M059J (cell line): ENCODE measurements around the gene FBXO8. TPM values are rescaled to one million over a fixed set of nuclear protein-coding genes. Genes with fewer than 3 reads are reported as not detected.
"Not testable (repeated sequence)": the region's sequence is repeated elsewhere in the genome, so short reads cannot be mapped to it uniquely, and the experiment has no call there.

Experiments
- DNase-seq: peaks from one replicate; pipeline ENCODE4 v3.0.0-alpha.2; 2012; ENCODE audit warnings: low read depth
- total RNA-seq: library from RNA; depleted of rRNA; stranded (reverse); fragments of >200 nt; shearing (Covaris generic); gene quantifications from 2 replicates; pipeline ENCODE4 v1.2.3, GENCODE V29; 2014

FBXO8 gene
- total RNA-seq, 1 experiment from 2014 or later, result 29.0 TPM

DNA sequence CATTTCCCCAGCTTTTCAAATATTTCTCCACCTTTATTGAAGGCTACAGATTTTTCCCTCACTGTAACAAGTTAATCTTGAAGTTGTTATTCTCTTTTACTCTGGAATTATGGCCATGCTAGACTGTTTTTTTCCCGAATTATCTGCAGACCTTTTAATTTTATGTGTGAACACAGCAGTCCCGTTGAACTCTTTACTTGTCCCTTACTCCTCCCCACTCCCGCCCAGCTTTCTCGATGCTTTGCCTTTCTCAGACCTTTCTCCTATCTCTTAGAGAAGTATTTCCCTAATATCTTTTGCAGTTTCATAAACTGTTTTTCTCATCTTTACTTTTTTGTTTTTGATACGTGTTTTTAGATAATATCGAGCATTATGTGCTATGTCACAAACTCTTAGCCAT is 1.0 kb upstream of the FBXO8 start:
- no peak for DNase-seq

DNA sequence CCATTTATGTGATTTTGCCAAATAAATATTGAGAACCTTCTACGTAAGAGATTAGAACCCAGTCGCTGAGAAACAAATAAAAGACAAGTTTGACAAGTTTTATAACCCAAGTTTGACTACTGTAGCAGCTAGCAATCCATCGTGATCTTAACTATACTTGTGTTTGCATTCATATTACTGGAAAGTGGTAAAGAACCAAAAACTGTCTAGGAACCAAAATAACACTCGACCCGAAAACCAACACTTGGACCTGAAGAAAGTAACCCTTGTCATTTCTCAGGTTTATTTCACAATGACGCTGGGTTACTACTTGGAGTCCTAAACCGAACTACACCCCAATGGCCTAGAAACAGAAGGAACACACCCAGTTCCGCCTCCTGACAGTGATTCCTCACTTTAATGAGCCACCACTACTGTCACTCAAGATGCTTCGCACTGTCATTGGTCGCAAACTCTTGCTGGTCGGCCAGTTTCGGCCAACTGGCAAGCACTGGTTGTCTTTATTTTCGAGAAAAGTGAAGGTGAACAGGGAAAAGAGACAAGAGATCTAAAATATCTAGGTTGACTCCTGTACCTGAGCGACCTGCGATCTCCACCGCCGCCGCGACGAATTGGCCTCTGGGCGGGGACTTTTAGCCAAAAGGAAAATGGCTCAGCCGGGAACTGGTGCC is 496 bp downstream of the FBXO8 start:
- peak; percentile 94 for DNase-seq

DNA sequence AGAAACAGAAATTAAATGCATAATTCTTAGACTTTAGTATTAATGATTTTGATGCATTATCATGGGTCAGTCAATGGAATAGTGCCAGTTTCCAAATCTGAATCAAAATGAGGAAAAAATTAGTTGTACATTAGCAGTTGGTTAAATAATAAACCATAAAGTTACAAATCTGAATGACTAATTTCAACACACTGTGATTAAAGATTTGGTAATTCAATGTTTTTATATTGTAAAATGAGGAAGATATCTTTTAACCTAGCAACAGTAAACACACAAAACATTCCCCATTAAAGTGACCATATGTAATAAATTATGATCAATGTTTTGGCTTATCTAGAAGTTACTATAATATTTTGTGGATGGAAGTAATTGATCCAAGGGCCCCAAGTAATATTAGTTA is 1.6 kb downstream of the FBXO8 start:
- no peak for DNase-seq

DNA sequence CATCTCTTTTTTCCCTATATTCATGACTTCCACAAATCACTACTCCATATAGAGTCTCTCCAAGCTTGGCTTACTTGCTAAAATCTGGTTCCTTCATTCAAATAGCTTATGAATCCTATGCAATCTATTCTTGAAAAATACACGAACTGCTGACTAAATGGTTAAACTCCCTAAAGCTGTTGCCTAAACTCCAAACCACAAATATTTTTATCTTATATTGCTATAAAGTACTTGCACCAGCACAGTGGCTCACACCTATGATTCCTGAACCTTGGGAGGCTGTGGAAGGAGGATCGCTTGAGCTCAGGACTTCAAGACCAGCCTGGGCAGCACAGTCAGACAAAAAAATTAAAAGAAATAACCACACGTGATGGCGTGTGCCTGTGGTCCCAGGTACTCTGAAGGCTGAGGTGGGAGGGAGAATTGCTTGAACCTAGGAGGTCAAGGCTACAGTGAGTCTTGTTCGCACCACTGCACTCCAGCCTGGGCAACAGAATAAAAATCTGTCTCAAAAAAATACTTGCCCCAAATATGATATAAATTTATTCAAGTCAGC is 2.2 kb downstream of the FBXO8 start:
- DNase-seq, result no peak

DNA sequence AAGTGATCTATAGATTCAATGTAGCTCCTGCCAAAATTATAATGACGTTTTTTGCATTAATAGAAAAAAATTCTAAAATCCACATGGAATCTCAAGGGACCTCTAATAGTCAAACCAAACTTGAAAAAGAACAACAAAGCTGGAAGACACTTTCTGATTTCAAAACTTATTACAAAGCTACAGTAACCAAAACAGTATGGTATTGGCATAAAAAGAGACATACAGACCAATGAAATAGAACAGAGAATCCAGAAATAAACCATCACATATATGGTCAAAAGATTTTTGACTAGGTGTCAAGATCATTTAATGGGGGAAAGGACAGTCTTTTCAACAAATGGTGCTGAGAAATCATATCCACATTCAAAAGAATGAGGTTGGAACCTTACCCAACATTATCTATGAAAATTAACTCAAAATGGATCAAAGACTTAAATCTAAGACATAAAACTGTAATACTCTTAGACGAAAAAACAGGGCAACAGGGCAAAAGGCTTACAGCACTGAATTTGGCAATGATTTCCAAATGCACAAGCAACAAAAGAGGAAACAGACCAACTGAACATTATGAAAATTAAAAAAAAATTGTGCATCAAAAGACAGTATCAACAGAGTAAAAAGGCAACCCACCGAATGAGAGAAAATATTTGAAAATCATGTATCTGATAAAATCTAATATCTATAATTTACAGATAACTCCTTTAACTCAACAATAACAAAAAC is 3.9 kb downstream of the FBXO8 start:
- DNase-seq, result no peak

DNA sequence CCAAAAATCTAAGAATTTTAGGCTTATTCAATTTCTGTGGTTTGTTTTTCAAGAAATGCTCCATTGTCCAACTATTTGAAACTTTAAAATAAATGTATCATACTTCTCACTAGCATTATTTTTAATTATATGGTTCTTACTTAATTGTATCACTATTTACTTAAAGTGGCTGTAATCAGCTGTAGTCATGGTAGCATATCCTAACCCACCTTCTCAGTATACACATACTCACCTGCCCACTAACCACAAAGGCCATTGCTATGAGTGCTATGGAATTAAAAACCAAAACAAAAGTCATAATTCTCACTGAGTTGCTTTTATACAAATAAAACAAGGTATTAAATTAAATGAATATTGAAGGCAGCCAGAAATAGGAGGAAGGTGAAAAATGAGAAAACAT is 5.0 kb downstream of the FBXO8 start:
- peak; percentile 56 for DNase-seq

DNA sequence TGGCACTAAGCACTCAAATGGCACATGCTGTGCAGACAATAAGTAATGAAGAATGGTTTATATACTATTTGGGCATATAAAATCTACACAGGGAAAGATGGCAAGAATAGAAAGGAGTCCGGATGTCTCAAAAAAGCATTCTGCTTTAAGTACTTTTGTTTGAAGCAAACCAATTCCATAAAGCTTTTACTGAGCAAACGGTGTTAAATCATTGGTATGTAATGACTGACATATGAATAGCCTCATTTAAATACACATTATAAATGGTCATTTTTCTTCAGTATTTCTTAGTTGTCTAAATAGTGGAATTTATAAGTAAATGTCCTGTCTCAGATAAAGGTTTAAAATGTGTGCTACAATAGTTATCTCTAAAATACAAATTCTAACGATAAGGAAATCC is 6.0 kb downstream of the FBXO8 start:
- no peak for DNase-seq

DNA sequence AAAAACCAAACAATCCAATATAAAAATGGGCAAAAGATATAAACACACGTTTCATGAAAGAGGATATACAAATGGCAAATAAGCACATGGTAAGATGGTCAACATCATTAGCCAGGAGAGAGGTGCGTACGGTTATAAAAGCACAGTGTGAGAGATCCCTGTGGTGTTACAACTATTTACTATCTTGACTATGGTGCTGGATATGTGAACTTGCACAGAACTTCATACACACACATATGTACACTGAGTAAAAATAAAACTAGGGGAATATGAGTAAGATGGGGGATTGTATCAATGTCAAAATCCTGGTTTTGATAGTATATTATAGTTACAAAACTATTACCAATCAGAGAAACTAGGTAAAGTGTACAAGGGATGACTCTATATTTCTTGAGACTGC is 8.4 kb downstream of the FBXO8 start:
- DNase-seq, result no peak

DNA sequence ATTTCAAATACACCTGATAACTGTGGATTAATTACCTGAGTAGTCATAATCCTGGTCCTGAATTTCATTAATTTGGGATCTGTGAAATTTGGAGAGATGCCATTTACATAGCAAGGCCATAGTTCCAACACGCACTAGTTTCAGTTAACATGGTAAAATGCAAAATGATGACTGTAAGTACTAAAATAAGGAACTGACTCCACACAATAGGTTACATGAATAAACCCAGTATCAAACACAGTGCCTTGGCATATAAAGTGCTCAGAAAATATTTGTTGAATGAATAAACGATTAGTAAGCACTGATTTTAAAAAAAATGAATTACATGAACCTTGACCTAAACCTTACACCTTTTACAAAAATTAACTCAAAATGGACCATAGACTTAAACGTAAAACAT is 9.0 kb downstream of the FBXO8 start:
- no peak for DNase-seq

DNA sequence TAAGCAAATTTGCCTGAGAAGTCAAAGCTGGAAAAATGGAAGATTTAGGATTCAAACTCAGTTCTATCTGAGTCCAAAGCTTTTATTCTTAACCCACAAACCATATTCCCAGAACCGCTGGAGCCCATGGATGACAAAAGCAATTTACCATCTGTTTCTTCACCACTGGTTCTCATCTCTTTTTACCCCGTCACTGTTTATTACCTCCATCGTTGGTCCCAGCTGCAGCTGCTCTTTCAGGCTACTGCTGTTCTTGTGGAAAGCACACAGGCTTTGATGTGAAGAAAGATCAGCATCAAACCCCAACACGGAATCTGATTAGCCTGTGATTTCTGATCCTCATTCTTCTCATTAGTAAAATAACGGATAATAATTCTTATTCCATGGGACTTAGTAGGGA is 9.5 kb downstream of the FBXO8 start:
- no peak for DNase-seq

DNA sequence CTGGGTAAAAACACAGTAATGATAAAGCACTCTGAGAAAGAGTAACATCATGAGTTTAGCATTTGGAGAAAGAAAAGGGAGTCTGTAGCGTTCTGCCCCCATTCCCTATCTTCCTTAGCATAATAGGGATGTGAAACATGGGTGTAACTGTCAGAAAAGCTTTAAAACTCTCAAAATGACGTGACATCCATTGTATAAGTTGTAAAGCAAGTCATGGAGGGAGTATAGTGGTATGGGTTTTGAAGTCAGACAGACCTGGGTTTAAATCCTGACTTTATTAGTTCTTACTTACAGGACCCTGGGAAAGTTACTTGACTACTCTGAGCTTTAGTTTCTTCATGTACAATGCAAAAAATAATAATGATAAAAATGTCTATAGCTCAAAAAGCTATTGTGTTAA is 17.1 kb downstream of the FBXO8 start:
- DNase-seq, result no peak

DNA sequence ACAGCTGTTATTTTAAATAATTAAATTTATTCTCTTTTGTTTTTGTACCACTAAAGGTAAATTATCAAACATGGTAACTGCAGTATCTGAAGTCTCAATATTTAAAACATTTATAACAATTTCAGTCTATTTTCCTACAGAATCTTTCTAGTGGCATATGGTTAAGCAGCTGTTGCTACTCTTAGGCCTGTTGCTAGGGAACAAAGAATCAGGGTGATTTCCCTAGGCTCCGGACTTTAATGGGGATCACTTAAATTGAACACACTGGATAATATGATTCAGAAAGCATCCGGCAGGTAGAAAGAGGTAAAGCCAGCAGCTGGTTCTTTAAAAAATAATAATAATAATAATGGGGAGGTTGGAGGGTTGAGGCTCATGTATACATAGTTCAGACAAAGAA is 17.6 kb downstream of the FBXO8 start:
- DNase-seq, result no peak

DNA sequence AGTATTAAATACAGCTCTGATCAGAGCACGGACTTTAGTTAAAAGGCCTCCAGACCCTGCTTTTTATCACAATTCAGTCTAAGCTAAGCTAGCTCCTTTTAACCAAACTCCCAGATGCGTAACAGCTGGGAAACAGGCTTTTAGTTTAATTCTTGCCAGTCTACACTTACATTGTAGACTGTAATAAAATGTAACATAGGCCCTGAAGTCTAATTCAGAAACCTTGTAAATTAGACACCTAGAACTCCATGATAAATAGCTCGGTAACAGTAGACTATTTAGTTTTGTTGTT is 20.1 kb downstream of the FBXO8 start:
- DNase-seq, result no peak

DNA sequence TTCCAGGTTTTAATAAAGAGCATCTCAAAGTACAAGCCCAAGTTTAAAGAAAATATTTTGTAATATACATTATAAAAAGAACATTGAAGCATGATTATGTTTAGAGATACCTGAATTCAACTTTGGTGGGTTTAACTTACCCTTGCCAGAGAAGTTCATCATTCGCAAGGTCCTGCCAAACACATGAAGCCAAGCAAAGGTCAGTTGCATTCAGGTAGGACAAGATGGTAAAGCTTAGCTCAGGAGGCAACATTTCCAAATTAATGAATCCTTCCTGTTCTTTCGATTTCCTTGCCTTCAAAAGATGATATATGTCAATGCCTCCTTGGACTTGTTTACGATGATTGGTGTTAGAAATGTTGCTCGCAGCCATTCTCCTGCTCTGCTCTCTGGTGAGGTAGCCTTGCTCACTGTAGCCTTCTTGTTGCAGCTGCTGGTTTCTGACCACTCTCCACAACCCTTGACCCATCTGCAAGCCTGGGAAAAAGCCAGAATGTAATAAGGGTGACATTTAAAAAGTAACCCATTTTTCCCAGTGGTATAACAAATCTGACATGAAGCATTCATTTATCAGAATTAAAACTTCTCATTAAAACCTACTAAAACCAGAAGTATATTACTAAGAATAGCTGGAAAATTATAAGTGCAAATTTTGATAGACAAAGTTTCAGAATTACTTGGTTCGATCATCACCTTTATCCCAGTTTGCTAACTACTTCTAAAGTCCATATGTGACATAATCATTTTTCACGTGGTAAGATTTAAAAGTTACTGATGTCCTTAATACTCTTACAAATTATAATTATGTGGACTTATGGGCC is 20.6 kb downstream of the FBXO8 start:
- DNase-seq, result no peak

DNA sequence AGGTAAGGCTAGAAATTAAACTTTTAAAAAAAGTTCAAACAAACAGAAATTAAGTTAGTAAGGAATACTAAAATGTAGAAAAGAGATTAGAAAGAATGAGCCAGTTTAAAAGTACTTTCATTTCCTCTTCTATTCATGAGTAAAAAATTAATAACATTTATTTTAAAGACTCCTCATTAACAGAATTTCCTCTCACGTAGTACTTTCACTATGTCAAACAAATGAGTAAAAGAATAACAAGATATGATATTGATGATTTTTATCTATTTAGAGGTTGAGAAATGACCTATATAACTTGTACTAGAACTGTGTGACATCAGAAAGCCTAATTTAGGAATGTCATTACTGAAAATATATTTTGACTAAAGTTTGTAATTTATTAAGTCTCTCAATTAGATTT is 22.0 kb downstream of the FBXO8 start:
- DNase-seq, result not testable (repeated sequence)

DNA sequence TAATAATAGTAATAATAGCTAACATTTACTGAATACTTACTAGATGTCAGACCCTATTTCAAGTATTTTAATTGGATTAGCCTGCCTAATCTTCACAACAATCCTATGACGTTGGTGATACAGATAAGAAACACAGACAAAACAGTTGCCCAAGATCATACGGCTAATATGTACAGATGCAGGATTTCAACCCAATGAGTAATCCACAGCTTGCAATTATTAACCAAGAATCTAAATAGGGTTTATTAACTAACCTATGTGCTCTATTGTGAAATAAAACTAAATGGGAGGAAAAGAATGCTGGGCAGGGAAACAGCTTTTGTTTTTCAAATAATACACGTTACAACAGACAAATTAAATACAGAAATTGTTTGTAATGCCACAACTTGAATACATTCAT is 23.4 kb downstream of the FBXO8 start:
- DNase-seq, result no peak

DNA sequence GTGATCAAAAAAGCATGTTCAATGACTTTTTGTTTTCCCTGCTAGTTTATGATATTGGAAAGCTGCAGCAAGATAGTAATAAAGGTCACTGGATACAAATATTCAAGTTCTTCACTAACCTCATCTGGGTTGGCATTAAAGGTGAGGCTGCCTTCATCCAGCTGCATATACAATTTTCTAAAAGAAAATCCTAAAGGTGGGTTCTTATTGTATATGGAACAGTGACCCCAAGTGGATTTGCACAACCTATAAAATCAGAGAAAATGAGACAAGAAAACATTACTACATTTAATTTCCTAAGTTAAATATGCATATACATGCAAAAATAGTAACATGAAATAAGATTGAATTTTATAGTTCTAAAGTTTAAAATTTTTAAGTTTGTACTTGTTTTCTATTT is 23.9 kb downstream of the FBXO8 start:
- no peak for DNase-seq

DNA sequence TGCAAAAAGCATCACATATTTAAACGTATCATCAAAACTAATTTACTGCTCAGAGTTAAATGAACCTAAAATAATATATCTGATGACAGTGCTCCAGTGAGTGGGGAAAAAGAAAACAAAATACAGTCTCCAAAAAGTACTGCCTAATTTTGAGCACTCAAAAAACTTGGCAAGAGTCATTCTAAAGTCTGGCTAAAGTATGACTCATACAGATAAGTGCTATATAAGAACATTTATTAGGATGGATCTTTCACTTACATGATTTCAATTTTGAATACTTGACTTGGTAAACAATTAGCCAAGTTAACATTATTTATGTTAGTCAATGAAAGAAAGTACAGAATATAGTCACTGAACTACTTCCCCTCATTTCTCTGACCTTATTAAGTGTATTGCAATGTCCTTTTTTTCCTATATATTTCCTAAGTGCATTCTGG is 27.2 kb downstream of the FBXO8 start:
- DNase-seq, result peak; percentile 36

DNA sequence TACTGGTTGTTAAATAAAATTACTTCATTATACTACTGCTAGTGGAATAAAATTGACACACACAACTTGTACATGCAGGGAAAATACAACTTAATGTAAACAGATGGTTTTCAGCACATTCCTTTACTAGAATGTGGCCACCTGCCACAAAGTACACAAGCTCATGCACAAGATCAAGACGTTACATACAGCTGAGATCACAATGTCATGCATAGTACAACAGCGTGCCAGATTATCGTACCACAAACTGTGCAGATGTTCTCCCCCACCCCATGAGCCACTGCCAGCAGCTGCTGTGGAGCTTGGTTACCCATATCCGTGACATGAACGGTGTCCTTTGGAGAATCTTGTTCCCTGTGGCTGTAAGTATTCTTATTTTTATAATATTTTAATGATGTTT is 27.7 kb downstream of the FBXO8 start:
- peak; percentile 9 for DNase-seq

DNA sequence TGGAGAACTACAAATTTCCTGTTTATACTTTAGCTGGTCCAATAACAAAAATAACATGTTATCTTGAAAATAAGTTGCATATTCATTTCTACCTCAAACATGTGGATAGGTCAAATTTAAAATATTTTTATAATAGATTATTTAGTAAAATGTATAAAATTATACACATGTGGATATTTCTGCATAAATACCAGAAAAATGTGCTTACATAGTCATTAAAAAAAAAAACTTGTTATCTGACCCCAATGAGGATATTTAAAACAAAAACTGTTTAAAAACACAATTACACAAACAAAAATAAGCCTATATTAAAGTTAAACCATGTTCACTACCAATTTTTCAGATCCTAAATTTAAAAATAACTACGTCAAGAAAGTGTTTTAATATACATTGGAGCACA is 28.1 kb downstream of the FBXO8 start:
- no peak for DNase-seq

DNA sequence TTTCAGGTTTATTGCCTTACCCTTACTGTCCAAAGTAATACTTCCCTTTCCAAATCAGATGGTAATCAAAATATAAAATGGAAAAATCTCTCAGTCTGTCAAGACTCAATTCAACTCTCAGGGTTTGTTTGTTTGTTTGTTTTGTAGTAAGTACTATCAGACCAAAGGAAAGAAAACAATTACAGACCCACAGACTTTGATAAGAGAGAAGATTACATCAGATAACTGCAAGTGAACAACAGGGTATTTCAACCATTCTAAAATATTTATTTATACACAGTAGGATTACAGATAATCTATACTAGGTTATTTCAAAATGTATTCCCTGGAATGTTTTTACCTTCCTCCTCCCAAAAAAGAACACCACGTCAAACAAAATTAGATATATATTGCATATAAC is 28.9 kb downstream of the FBXO8 start:
- no peak for DNase-seq

DNA sequence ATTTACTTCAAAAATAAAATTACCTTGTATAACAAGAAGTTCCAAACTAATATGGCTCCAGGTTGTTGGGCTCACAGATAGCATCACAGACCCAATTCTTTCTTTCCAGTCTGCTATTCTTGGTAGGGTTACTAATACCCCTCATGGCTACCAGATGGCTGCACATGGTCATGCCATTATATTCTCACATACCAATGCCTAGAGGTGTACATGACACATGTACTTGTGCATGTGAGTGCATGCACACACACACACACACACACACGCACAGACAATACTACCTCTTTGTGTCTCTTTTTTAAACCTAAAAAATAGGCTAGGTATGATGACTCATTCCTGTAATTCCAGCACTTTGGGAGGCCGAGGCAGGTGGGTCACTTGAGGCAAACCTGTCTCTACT is 31.1 kb downstream of the FBXO8 start:
- no peak for DNase-seq

DNA sequence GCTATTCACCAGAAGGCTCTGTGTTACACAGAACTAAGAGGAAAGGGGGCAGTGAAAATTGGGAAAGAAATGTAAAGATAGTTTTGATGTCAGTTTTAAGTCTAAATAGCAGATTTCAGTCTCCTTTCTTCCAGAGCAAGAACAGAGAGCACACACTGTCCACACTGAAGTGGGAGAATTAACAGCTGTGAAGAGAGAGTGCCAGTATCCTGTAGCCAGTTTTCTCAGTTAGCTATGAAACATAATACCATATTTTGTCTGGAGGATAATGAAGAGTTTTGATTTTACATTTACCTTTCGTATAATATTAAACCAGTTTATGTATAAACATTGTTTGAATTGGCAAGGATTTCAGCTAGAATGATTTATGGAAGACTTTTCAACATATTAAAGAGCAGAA is 35.1 kb downstream of the FBXO8 start:
- no peak for DNase-seq
